ENCODE results near the gene MAP3K14. TPM values are rescaled to one million over a fixed set of nuclear protein-coding genes. Genes with fewer than 3 reads are reported as not detected.

The MAP3K14 gene
- total and polyA plus RNA-seq, 10 of the 15 experiments (the other 5 are each of a cell fraction or from before 2014, with no cell fraction given), result 2.1 to 33.3 (median 19.7) TPM

DNA sequence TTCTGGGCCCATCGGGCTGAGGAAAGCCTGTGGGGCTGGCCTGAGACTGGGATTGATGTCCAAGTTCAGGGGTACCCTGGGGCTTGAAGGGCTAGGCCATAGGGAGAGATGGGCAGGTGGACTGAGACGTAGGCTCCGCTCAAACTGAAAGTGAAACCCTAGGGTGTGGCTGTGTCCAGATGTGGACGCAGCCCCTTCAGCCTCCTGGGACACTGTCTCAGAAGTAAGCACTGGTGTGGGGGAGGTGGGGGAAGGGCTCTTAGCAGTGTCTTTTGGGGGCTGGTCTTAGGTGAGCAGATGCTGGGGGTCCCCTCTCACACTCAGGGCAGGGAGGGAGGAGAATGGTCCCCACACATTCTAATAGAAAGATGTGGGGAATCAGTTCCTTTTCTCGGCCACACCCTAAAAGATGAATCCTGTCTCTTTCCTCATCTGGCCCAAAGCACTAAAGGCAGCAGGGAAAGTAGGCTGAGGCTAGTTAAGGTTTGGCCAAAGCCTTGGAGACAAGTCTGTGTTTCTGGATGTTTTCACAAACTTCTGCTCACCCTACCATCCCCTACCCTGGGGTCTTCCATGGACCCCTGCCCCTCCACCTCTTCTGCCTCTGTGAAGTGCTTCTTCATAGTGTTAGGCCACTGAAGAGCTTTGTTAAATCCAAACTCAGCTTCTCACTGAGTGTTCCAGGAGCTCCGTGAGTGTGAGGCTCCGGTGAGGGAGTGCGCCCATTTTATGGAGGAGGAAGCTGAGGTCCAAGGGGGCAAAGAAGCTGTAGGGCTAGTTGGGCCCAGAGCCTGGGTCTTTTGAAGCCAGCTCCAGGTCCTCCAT is 89.5 kb downstream of the MAP3K14 start (continued):
- TF ChIP-seq, protein P1, sequence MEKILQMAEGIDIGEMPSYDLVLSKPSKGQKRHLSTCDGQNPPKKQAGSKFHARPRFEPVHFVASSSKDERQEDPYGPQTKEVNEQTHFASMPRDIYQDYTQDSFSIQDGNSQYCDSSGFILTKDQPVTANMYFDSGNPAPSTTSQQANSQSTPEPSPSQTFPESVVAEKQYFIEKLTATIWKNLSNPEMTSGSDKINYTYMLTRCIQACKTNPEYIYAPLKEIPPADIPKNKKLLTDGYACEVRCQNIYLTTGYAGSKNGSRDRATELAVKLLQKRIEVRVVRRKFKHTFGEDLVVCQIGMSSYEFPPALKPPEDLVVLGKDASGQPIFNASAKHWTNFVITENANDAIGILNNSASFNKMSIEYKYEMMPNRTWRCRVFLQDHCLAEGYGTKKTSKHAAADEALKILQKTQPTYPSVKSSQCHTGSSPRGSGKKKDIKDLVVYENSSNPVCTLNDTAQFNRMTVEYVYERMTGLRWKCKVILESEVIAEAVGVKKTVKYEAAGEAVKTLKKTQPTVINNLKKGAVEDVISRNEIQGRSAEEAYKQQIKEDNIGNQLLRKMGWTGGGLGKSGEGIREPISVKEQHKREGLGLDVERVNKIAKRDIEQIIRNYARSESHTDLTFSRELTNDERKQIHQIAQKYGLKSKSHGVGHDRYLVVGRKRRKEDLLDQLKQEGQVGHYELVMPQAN (conservative IDR thresholded peaks at IDR 0.05), result no peak
- TF ChIP-seq, protein P2, sequence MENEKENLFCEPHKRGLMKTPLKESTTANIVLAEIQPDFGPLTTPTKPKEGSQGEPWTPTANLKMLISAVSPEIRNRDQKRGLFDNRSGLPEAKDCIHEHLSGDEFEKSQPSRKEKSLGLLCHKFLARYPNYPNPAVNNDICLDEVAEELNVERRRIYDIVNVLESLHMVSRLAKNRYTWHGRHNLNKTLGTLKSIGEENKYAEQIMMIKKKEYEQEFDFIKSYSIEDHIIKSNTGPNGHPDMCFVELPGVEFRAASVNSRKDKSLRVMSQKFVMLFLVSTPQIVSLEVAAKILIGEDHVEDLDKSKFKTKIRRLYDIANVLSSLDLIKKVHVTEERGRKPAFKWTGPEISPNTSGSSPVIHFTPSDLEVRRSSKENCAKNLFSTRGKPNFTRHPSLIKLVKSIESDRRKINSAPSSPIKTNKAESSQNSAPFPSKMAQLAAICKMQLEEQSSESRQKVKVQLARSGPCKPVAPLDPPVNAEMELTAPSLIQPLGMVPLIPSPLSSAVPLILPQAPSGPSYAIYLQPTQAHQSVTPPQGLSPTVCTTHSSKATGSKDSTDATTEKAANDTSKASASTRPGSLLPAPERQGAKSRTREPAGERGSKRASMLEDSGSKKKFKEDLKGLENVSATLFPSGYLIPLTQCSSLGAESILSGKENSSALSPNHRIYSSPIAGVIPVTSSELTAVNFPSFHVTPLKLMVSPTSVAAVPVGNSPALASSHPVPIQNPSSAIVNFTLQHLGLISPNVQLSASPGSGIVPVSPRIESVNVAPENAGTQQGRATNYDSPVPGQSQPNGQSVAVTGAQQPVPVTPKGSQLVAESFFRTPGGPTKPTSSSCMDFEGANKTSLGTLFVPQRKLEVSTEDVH (IDR thresholded peaks at IDR 0.05; ENCODE audit: low read depth, partially characterized antibody), result no peak
- TF ChIP-seq ZSCAN29 (IDR thresholded peaks at IDR 0.05) (no peak), RCOR1 (conservative IDR thresholded peaks at IDR 0.05; ENCODE audit: low read depth, low read length) (0 out of 2 replicates have a peak, but pooled peaks have one; percentile 25), CHD2 (IDR thresholded peaks at IDR 0.05; ENCODE audit: borderline replicate concordance, low read depth, low read length) (peak; percentile 85), POLR2AphosphoS2 (IDR thresholded peaks at IDR 0.05; ENCODE audit: low read depth, low read length) (no peak), IKZF2 (IDR thresholded peaks at IDR 0.05) (peak; percentile 42 to 68; a peak in 2 of 4 replicates), POLR2A (IDR thresholded peaks at IDR 0.05; ENCODE audit: low read depth, low read length) (no peak), CREB1 (IDR thresholded peaks at IDR 0.05; ENCODE audit: low read depth) (no peak), FOS (IDR thresholded peaks at IDR 0.05; ENCODE audit: borderline replicate concordance, extremely low read depth, insufficient read length) (no peak), PAX8 (IDR thresholded peaks at IDR 0.05) (no peak), BMI1 (IDR thresholded peaks at IDR 0.05; ENCODE audit: borderline replicate concordance) (no peak; the same call in 1 of the 2 replicates), STAT1 (conservative IDR thresholded peaks at IDR 0.05) (no peak), EGR1 (IDR thresholded peaks at IDR 0.05; ENCODE audit: borderline replicate concordance in 1 of 2, low read depth in 2 of 2, low read length in 2 of 2) (peak in 1 of 2 experiments; percentile 29; a peak in 1 of 3 replicates), ZNF207 (IDR thresholded peaks at IDR 0.05; ENCODE audit: borderline replicate concordance) (no peak), NFXL1 (IDR thresholded peaks at IDR 0.05; ENCODE audit: borderline replicate concordance) (no peak), ATF7 (IDR thresholded peaks at IDR 0.05; ENCODE audit: low read depth) (0 out of 2 replicates have a peak, but pooled peaks have one; percentile 22), YBX1 (IDR thresholded peaks at IDR 0.05) (no peak), PML (IDR thresholded peaks at IDR 0.05; ENCODE audit: low read length) (no peak), NFIC (IDR thresholded peaks at IDR 0.05; ENCODE audit: low read depth, low read length) (no peak), POU2F2 (IDR thresholded peaks at IDR 0.05; ENCODE audit: borderline replicate concordance, low read depth, low read length) (0 out of 3 replicates have a peak, but pooled peaks have one; percentile 14)
- TF ChIP-seq, protein P3, sequence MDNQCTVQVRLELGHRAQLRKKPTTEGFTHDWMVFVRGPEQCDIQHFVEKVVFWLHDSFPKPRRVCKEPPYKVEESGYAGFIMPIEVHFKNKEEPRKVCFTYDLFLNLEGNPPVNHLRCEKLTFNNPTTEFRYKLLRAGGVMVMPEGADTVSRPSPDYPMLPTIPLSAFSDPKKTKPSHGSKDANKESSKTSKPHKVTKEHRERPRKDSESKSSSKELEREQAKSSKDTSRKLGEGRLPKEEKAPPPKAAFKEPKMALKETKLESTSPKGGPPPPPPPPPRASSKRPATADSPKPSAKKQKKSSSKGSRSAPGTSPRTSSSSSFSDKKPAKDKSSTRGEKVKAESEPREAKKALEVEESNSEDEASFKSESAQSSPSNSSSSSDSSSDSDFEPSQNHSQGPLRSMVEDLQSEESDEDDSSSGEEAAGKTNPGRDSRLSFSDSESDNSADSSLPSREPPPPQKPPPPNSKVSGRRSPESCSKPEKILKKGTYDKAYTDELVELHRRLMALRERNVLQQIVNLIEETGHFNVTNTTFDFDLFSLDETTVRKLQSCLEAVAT (IDR thresholded peaks at IDR 0.05), result no peak
- TF ChIP-seq, protein P4, sequence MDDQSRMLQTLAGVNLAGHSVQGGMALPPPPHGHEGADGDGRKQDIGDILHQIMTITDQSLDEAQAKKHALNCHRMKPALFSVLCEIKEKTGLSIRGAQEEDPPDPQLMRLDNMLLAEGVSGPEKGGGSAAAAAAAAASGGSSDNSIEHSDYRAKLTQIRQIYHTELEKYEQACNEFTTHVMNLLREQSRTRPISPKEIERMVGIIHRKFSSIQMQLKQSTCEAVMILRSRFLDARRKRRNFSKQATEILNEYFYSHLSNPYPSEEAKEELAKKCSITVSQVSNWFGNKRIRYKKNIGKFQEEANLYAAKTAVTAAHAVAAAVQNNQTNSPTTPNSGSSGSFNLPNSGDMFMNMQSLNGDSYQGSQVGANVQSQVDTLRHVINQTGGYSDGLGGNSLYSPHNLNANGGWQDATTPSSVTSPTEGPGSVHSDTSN (IDR thresholded peaks at IDR 0.05; ENCODE audit: insufficient replicate concordance, low read depth, low read length), result no peak

Data from GM12878 (cell line).